ENCODE results near the gene TBC1D10A.
A peak's percentile ranks its signal among the peaks of the same experiment; 100 is the strongest.

The TBC1D10A gene, protein sequence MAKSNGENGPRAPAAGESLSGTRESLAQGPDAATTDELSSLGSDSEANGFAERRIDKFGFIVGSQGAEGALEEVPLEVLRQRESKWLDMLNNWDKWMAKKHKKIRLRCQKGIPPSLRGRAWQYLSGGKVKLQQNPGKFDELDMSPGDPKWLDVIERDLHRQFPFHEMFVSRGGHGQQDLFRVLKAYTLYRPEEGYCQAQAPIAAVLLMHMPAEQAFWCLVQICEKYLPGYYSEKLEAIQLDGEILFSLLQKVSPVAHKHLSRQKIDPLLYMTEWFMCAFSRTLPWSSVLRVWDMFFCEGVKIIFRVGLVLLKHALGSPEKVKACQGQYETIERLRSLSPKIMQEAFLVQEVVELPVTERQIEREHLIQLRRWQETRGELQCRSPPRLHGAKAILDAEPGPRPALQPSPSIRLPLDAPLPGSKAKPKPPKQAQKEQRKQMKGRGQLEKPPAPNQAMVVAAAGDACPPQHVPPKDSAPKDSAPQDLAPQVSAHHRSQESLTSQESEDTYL

DNA sequence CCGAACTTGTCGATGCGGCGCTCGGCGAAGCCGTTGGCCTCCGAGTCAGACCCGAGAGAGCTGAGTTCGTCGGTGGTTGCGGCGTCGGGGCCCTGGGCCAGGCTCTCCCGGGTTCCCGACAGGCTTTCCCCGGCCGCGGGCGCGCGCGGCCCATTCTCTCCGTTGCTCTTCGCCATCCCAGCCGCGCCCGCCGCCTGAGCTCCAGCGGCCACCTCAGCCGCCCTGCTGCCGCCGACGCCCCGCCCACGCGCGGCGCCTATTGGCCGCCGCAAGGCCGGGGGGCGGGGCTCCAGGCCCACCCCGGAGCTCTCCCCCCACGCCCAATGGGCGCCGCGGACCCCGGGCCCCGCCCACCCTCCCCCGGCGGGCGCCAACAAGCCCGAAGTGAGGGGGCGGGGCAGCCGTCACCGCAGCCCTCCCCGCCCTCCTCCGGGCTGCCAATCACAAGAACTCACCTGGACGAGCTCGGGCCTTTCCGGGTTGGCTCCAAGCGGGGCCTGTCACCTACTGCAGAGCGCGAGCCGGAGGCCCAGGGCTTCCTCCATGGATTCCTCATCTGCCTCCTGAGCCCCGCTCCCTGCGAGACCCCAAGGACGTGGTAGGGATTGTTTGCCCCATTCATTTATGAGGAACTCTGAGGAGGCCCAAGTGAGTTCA is at the start of gene TBC1D10A:
Gene TBC1D10A (minus strand): TSS at position 236 of the 657 bp plus-strand sequence. CDS start 60 bp downstream, at position 176.
- DNase-seq (ENCODE audit: low read depth in 2 of 2): peak; percentile 88 to 90

GRCh38 chr22:30375312-30375849 is 48.6 kb upstream of the TBC1D10A start:
- DNase-seq (ENCODE audit: low read depth in 2 of 2): no peak

- DNase-seq (ENCODE audit: low read depth in 2 of 2): no peak
Measured at GRCh38 chr22:30373331-30374325, 46.9 kb upstream of the TBC1D10A start.

DNA sequence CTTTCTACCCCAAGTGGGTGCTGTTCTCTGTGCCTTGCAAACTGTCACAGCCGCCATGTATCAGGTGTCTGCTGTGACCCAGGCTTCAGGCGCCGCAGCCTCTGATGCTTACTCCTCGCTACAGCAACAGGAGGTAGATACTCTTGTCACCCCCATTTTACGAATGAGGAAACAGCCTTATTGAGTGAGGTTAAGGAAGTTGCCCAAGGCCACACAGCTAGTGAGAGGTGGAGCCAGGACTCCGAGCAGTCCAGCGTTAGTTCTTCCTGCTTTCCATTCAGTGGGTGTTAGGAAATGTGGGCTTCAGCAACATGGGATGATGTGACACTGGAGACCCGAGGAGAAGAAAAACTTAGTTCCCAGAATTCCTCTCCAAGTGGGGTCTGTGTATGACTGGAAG is 46.2 kb upstream of the TBC1D10A start:
- DNase-seq (ENCODE audit: low read depth in 2 of 2): no peak

GRCh38 chr22:30371981-30372380 is 45.2 kb upstream of the TBC1D10A start:
- no peak for DNase-seq (ENCODE audit: low read depth in 2 of 2)

DNA sequence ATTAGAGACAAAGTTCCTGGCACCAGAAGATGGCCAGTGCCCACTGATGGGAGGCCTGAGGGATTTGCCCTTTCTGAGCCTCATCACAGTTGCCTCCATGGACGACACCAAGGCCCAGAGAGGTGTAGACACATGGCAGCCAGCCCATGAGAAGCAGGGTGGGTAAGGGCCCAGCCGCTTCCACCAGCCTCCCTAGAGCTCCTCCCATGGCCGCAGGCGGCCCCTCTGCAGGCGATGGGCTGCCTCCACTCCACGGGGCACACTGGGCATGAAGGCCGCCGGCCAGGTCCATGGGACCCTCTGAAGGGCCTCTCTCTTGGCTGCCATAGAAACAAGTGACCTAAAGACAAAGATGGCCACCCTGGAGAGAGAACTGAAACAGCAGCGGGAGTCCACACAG is 44.6 kb upstream of the TBC1D10A start:
- no peak for DNase-seq (ENCODE audit: low read depth in 2 of 2)

DNA sequence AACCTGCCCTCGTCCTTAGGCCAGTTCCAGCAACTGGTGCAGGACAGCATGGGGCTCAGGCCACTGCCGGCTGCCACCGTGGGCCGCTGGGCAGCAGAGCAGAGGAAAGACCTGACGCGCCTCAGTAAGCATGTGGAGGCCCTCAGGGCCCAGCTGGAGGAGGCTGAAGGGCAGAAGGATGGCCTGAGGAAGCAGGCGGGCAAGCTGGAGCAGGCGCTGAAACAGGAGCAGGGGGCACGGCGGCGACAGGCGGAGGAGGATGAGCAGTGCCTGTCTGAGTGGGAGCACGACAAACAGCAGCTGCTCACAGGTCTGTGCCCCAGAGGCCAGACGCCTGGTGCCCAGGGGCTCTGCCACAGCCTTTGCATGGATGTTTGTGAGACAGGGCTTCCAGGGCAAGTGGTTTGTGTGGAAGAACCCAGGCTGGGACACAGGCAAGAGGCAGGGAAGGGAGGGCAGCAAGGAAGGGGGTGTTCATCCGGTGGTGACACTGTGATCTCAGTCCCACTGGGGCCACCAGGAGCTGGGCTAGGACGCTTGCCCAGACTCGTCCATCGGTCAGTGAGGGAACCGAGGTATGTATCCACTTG is 44.0 kb upstream of the TBC1D10A start:
- no peak for DNase-seq (ENCODE audit: low read depth in 2 of 2)

GRCh38 chr22:30368420-30368819 is 41.7 kb upstream of the TBC1D10A start:
- no peak for DNase-seq (ENCODE audit: low read depth in 2 of 2)

GRCh38 chr22:30365891-30366290 is 39.1 kb upstream of the TBC1D10A start:
- no peak for DNase-seq (ENCODE audit: low read depth in 2 of 2)

- no peak for DNase-seq (ENCODE audit: low read depth in 2 of 2)
Measured at GRCh38 chr22:30362651-30363281, 36.0 kb upstream of the TBC1D10A start.

DNA sequence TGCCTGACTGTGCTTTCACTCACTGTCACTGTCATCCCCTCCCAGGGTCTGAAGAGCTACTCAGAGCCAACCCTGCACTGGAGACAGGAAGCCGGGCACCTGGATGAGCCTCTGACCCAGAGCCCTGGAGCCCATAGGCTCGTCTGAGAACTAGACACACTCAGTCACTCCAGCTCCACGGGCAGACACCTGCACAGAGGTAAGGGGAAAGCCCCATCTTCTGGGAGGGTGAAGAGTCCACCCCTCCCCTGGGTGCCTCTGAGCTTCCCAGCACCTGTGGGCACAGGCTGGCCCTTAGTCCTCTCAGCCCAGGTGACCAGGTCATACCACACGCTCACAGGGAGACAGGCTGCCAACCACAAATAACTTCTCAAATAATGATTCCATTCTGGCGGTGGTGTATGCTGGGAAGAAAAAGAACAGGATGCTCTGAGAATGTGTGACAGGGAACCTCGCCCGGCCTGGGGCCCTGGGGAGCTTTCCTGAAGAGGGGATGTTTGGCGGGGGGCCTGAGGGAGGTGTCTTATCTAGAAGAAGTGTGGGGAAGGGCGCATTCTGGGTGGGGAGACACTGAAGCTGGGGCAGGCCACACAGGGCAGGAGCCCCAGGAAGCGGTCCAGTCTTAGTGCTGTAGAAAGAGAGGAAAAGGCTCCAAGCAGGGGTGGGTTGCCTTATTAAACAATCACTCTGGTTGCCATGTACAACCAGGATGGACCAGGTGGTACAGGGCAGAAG is 35.3 kb upstream of the TBC1D10A start:
- DNase-seq (ENCODE audit: low read depth in 2 of 2): no peak

- no peak for DNase-seq (ENCODE audit: low read depth in 2 of 2)
Measured at GRCh38 chr22:30358541-30358940, 31.8 kb upstream of the TBC1D10A start.

GRCh38 chr22:30357650-30358215 is 31.0 kb upstream of the TBC1D10A start:
- no peak for DNase-seq (ENCODE audit: low read depth in 2 of 2)

GRCh38 chr22:30357236-30357570 is 30.5 kb upstream of the TBC1D10A start:
- DNase-seq (ENCODE audit: low read depth in 2 of 2): no peak

- peak; percentile 74 to 82 for DNase-seq (ENCODE audit: low read depth in 2 of 2)
Measured at GRCh38 chr22:30356449-30357235, 29.9 kb upstream of the TBC1D10A start, which contains the start of the genes CCDC157 and SF3A1. CCDC157 (plus strand) TSS chr22:30357007; CDS start chr22:30366001, 8,994 bp downstream. SF3A1 (minus strand) TSS chr22:30356894; CDS start chr22:30356792, 102 bp downstream.

GRCh38 chr22:30354644-30355043 is 27.9 kb upstream of the TBC1D10A start:
- DNase-seq (ENCODE audit: low read depth in 2 of 2): no peak

GRCh38 chr22:30351226-30351625 is 24.5 kb upstream of the TBC1D10A start:
- DNase-seq (ENCODE audit: low read depth in 2 of 2): no peak

DNA sequence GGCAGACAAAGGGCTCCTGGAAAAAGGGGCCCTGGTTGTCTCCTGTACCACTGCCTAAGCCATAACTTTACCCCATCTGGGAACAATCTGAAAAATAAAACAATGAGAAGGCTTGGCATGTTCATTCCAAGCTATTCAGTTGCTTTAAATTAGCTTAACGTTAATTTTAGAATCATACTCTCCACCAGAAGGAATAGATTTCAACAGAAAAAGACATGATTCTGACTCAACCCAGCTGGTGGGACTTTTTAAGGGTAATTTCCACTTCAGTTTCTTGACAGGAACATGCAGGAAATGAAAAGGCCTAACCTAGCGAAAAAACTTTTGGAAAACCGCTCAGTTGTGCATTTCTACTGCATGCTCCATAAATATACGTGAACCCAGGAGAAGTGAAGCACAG is 22.1 kb upstream of the TBC1D10A start:
- no peak for DNase-seq (ENCODE audit: low read depth in 2 of 2)

GRCh38 chr22:30348404-30348803 is 21.7 kb upstream of the TBC1D10A start:
- DNase-seq (ENCODE audit: low read depth in 2 of 2): no peak

All from activated CD4-positive, alpha-beta T cell treated with anti-CD3 and anti-CD28 coated beads for 24 hours (primary cell).